ENCODE measurements around the gene KPNA3.
"Not testable (repeated sequence)": the region's sequence is repeated elsewhere in the genome, so short reads cannot be mapped to it uniquely, and the experiment has no call there.

Gene KPNA3

DNA sequence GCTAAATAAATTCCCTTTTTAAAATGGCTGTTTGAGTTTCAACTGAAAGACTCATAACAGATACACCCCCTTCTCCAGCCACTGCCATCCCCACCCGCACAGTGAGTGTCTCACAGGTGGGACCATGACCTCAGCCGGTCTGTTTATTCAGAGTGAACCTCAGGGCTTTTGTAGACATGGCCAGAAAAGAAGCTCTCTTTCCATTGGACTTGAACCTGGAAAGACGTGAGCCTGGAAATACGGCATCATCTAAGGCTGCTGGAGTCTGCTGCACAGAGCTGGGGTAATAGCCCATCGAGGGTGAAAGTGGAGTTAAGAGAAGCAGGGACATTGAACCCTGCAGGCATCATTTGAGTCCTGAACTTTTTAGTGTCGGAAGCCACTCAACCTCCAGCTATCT lies 15.2 kb upstream of the KPNA3 start:
- DNase-seq (ENCODE audit: low spot score): no peak

DNA sequence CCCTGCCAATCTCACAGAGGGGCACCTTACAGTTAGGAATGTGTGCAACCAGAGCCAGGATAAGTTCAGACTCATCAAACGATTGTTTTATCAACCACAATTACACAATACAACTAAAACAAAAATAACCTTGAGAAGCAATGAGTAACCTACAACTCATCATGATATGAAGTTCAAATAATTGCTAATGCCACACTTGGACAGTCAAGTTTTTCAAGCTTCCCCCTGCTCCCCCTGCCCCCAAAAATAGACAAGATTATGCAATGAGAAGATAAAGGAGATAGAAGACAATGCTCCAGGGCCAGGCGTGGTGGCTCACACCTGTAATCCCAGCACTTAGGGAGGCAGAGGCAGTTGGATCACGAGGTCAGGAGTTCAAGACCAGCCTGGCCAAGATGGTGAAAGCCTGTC lies 13.6 kb upstream of the KPNA3 start:
- DNase-seq (ENCODE audit: low spot score): no peak

DNA sequence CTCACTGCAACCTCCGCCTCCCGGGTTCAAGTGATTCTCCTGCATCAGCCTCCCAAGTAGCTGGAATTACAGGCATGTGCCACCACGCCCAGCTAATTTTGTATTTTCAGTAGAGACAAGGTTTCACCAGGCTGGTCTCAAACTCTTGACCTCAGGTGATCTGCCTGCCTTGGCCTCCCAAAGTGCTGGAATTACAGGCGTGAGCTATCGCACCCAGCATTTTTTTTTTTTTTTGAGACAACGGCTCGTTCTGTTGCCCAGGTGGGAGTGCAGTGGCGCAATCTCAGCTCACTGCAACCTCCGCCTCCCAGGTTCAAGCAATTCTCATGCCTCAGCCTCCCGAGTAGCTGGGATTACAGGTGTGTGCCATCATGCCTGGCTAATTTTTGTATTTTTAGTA lies 10.6 kb upstream of the KPNA3 start:
- DNase-seq (ENCODE audit: low spot score): not testable (repeated sequence)

DNA sequence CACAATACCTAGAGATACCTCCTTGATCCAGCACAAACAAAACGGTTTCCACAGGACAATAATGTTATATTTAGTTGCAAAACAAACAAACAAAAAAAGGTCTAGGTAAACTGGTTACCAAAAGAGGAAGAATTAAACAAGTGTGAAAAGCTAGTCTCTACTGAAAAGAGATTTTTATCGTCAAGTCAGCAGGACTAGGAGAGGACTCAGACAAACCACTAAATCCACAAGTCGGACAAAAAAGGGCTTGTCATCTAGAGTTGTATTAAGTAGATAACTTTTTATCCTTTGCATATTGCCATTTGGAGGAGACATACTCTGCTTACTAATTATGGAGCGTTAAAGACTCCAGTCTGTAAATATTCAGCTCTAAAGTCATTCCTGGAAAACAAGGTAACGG lies 9.9 kb upstream of the KPNA3 start:
- DNase-seq (ENCODE audit: low spot score): no peak

DNA sequence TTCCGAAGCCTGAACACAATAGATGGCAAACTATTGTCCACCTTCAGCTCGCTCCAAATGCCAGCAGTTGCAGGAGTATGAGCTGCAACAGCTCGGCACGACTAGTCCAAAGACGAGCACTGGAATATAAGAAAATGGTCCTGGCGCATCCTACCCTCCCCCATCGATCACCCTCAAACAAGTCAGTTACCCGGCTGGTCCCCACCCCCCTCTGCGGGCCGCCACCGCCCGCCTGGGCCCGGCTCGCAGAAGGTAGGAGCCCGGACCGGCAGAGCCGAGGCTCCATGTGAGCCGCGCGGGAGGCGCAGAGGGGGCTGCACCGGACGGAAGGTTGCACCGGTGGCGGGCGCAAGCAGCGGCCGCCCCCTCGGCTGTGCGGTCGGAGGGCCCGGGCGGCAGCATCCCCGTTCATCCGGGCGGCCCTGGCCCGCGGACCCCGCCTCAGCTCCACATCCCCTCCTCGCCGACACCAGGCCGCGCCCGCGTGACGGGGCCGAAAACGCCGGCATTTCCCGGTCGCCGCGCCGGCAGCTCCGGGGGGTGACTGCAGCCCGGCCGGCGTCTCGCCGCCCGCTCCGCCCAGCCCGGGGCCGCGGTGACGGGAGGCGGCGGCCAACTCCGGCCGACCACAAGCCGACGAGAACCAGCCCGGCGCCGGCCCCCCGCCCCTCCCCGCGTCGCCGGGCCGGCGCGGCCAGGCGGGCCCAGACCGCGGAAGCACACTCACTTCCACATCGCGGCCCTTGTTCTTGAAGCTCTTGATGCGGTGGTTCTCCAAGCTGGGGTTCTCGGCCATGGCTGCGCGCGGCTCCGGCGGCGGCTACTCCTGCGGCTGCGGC lies 552 bp downstream of the KPNA3 start:
- DNase-seq (ENCODE audit: low spot score): peak; percentile 64

DNA sequence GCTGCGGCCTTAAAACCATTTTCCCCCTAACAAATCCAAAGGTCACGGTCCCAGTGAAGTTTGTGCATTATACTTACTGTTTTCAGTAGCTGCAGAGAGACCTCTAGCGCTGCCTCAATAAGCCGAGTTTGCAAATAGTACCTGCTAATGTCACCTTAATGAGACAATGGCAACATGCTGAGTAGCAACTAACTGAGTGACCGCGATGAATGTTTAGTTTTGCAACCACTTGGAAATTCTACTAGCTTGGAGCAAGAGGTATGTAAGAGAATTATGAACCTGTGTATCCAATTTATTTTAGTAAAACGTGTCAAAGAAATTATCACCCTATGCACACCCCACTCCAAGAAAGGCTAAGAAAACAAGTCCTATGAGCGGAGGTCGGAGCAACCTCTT lies 1.2 kb downstream of the KPNA3 start:
- DNase-seq (ENCODE audit: low spot score): peak; percentile 23

DNA sequence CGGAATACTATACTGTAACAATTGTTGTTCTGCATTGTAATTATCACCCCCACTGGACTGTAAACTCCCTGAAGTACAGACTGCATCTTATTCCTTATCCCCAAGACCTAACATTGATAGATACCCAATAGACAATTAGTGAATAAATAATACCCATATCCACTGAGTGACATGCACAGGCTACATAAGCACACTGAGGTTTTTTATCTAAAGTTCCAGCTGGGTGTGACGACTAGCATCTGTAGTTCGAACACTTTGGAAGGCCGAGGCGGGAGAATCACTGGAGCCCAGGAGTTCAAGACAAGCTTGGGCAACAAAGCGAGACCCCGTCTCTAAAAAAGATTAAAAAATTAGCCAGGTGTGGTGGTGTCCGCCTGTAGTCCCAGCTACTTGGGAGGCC lies 2.5 kb downstream of the KPNA3 start:
- DNase-seq (ENCODE audit: low spot score): no peak

DNA sequence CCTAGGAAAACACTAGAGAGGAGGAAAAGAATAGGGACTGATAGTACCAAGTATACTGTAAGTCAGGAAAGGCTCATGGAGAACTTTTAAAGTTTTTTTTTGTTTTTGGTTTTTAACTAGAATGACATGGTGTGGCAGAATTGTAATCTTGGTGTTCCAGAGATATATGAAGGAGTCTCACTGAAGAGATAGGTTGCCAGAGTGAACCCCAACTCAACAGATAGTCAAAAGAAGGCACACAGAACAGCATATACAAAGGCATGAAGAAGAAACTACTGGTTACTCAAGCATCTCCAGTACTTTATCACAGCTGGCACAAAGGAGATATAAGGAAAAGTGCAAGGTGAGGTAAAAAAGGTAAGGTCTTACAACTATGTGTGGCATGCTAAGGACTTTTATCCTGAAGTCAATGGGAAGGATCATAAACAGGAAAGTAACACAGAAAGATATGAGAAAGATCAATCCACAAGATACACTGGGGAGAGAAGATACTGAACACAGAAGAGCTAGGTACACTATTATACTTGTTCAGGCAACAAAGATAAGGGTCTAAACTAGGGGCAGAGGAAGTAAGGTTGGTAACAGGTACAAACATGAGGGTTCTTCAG lies 6.0 kb downstream of the KPNA3 start:
- no peak for DNase-seq (ENCODE audit: low spot score)

DNA sequence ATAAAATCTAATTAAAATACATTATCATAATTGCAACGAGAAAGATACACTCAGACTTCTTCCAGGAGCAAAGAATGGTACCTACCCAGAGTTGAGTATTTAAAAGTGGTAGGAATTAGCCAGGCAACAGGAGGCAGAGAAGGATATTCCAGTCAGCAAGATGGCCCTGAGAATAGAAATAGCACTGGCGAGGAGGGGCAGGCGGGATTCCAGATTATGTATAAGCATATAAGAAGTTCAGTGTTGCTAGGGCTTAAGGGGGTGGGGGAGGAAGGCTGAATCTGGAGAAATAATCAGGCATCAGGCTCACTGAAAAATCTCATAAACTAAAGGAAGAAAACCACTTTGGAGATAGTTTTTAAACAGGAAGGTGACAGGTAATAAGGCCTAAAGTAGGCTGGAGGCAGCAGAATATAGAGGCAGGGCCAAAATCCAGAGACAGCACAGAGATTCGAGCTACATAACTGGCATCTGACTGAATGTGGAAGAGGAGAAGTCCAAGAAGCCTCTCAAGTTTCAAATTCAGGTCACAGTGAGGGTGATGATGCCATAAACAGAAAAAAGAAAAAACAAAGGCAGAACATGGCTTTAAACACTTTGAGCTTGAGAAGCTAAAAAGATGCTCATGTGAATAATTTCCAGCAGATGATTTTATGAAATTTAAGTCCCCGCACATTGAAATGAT lies 7.5 kb downstream of the KPNA3 start:
- DNase-seq (ENCODE audit: low spot score): no peak

DNA sequence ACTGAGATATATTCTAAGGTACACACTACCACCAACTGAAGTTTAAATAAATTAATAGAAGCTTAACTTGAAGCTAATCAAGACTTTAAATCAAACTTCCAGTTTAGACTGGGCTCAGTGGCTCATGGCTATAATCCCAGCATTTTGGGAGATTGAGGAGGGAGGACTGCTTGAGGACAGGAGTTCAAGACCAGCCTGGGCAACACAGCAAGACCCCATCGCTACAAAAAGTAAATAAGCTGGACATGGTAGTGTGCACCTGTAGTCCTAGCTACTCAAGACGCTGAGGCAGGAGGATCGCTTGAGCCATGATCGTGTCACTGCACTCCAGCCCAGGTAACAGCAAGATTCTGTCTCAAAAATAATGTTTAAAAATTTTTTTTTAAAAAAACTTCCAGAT lies 8.6 kb downstream of the KPNA3 start:
- DNase-seq (ENCODE audit: low spot score): no peak

DNA sequence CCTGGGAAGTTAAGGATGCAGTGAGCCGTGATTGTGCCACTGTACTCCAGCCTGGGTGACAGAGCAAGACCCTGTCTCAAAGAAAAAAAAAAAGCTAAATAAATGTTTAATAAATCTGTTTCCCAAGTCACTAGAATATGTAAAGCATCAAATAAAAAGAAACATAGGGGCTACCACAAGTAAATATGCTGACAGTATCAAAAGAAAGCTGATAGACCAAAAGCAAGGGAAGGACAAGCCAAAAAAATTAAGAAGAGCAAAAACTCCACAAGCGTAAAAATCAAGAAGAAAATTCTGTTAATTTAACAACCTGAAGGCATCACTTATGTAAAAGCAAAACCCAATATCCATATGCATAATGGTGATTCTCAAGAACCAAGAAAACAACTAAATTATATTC lies 9.7 kb downstream of the KPNA3 start:
- DNase-seq (ENCODE audit: low spot score): no peak

DNA sequence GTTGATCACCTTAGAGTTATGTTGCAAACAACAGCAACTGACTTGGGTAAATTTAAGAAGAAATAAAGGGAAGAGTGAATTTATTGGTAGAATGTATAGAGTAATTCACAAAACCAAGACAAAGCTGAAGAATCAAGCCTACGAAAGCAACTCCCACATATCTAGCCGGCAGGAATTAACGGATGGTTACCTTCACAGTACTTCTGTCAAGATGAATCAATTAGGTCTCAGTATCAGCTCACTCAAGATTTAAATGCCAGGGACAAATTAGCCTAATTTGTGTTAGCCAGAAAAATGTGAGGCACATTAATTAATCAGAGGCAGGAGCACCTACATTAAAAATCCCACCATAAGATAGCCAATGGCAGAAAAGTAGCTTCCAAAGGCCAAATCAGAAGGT lies 10.7 kb downstream of the KPNA3 start:
- no peak for DNase-seq (ENCODE audit: low spot score)

DNA sequence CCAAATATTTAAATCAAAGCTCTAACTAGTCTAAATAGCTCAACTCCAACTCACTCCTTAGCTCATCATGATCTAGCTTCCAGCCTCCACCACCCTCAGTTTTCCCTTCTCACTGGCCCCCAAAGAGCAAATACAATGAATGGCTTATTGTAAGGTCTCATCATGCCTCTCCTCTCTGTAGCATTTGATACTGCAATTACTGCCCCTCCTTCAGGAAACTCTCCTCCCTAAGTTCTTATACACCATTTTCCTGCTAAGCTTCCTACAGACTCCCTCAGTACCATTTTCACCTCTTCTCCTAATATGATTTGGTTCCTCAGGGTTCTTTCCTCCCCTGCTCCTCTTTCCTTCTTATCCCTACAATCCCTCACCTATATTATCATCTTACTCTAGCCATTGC lies 12.8 kb downstream of the KPNA3 start:
- DNase-seq (ENCODE audit: low spot score): no peak

DNA sequence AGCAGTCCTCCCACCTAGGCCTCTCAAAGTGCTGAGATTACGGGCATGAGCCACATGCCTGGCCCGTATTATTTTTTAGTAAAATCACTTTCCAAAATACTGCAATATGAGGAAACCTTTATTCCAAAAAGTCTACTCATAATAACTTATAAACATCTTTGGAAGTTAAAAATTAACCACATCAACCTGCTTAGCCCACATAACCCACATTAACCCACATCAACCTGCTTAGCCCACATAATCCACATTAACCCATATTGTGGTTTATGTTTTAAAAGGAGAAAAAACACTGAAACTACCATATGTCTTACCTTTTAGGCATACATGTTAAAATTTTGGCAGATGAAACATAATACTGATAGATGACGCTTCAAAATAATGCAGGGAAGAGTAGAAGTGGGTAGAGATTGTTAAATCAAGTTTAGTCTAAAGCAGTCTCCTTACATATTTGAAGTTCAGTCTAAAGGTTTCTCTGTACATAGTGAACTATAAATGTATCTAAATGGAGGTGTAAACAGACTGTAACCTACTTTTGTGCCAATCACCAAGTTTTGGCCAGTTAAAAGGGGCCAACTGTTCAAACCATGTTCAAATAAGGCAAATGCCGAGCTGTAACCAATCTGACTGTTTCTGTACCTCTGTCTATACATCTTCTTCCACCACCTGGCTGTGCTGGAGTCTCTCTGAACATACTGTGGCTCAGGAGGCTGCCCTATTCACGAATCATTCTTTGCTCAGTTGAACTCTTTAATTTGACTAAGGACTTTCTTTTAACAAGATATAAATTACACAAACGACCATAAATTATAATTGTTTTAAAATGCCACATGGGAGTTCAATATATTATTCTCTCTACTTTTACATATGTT lies 14.5 kb downstream of the KPNA3 start:
- no peak for DNase-seq (ENCODE audit: low spot score)

DNA sequence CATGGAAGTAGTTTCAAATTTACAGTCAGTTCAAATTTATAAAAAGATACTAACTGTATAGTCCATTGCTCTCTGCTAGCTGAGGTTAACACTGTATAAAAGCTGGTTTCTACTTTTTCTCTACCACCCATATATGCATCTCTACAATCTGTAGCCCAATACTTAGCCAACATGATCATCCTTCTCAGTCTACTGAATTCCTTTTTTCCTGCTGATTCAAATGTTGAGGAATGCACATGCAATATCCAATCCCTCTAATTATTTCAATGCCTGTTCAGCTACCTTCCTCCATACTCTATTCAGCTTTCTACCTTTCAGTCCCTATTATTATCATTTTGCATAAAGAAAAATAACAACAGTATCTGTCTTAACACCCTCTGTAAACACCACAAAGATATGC lies 15.6 kb downstream of the KPNA3 start:
- DNase-seq (ENCODE audit: low spot score): no peak

DNA sequence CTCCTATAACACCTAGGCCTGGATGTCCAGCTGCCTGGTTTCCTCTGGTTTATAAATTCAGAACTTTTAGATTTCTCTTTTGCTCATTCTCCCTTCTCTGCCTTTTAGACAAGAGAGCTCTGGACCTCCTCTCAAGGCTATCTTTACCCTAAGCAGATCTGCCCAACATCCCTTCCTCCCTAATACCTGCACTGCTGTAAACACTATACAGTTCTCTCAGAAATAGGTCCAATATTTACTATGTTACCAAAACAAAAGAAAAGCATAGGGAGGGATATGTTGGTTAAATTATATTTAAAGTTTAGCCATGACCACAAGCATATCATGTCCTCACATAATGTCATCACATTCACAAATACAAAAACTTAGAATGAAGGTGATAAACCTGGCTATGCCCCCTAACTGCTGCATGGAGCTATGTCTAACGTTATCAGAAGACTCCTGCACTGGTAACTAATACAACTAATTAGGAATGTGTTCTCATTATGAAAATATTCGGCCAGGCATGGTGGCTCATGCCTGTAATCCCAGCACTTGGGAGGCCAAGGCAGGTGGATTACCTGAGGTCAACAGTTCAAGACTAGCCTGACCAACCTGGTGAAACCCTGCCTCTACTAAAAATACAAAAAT lies 18.0 kb downstream of the KPNA3 start:
- DNase-seq (ENCODE audit: low spot score): no peak

DNA sequence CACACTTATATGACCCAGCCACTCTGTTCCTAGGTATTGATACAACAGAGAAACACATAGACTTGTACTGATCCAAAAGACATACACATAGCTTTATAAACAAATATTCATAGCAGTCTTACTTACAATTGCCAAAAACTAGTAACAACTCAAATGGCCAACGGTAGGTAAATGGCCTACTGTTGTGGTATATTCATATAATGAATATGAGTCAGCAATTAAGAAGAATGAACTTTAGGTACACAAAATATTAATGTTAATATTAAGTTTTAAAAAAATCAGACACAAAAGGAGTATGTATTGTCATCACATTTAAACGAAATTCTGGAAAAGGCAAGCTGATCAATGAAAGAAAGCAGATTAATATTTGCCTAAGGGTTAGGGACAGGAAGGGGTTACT lies 19.7 kb downstream of the KPNA3 start:
- DNase-seq (ENCODE audit: low spot score): no peak

DNA sequence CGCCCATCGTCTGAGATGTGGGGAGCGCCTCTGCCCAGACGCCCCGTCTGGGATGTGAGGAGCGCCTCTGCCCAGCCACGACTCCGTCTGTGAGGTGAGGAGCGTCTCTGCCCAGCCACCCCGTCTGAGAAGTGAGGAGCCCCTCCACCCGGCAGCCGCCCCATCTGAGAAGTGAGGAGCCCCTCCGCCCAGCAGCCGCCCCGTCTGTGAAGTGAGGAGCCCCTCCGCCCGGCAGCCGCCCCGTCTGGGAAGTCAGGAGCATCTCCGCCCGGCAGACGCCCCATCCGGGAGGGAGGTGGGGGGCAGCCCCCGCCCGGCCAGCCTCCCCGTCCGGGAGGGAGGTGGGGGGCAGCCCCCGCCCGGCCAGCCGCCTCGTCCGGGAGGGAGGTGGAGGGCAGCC lies 30.7 kb downstream of the KPNA3 start:
- not testable (repeated sequence) for DNase-seq (ENCODE audit: low spot score)

DNA sequence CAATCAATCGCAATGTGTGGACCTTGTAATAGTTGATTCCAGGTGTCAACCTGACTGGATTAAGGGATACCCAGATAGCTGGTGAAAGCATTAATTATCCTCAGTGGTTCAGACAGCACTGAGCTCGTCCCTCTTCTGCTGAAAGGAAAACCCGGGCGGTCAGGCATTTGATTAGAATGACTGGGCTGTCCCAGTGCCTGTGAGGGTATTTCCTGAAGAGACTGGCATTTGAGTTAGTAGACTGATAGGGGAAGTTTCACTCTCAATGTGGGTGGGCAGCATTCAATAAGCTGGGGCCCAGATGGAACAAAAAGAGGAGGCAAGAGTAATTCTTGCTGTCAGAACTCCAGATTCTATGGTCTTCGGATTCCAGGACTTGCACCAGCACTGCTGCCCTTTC lies 31.9 kb downstream of the KPNA3 start:
- no peak for DNase-seq (ENCODE audit: low spot score)

DNA sequence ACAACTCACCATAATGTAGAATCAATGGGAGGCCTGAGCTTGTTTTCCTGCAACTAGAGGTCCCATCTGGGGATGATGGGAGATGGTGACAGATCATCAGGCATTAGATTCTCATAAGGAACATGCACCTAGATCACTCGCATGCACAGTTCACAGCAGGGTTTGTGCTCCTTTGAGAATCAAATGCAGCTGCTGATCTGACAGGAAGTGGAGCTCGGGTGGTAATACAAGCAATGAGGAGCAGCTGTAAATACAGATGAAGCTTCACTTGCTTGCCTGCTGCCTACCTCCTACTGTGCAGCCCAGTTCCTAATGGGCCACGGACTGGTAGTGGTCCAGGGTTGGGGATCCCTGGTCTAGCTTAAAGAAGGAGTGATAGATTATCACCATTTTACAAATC lies 33.0 kb downstream of the KPNA3 start:
- DNase-seq (ENCODE audit: low spot score): no peak

DNA sequence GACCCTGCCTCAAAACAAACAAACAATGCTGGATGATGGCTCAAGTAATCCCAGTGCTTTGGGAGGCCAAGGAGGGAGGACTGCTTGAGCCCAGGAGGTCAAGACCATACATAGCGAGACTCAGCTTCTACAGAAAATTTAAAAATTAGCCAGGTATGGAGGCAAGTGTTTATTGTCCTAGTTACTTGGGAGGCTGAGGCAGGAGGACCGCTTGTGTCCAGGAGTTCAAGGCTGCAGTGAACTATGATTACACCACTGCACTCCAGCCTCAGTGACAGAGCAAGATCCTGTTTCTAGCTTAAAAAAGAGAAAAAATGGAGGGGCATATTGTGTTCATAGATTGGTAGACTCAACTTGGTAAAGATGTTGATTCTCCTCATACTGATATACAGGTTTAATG lies 36.2 kb downstream of the KPNA3 start:
- DNase-seq (ENCODE audit: low spot score): no peak

DNA sequence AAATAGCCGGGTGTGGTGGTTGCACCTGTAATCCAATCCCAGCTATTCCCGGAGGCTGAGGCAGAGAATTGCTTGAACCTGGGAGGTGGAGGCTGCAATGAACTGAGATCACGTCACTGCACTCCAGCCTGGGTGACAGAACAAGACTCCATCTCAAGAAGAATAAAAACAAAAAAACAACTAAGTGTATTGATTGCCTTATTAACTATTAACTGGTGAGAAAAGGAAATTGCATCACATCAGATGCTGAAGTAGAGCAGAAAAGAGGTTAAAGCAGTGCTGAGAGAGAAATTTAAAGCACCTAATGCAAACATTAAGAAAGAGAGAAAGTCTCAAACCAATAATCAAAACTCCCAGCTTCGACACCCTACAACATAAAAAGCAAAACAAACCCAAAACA lies 38.3 kb downstream of the KPNA3 start:
- no peak for DNase-seq (ENCODE audit: low spot score)

Data from iPS-NIHi11 (cell line).